HPDE6-E6E7 (cell line): ENCODE data around the gene MVB12A.

Source experiments
- DNase-seq: peaks from one replicate; pipeline ENCODE4 v3.0.0; 2011; ENCODE audit warnings: missing footprints; ENCODE audit errors: extremely low spot score

MVB12A gene

DNA sequence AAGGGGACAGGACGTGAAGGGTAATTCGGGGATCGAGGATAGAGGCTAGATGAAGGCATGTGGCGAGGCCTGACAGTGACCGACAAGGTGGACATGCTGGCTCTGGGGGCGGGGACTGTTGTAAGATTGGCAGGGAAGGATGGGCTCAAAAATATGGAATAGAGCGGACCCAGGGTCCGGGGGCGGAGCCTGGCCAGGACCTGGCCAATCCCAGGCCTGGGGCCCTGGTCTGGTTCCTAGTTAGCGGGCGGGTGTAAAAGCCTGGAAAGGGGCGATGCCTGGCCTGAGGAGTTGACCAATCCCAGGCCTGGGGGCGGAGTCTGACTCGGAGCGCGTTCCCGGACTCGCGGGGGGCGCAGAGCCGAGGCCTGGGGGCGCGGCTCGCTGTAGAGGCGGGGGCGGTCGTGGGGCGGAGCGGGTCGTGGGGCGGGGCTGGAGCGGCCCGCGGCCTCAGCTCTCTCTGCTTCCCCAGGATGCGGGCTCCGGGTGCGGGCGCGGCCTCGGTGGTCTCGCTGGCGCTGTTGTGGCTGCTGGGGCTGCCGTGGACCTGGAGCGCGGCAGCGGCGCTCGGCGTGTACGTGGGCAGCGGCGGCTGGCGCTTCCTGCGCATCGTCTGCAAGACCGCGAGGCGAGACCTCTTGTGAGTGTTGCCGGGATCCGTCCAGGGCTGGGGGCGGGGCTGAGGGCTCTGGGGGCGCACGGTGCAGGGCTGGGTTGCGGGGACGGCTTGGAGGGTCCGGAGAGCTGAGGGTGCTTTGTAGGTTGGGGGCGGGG is 50.4 kb downstream of the MVB12A start, which contains the start of gene SLC27A1:
Gene SLC27A1 (plus strand): TSS at position 457 of the 774 bp plus-strand sequence. CDS start 17 bp downstream, at position 474.
- peak; percentile 95 for DNase-seq

DNA sequence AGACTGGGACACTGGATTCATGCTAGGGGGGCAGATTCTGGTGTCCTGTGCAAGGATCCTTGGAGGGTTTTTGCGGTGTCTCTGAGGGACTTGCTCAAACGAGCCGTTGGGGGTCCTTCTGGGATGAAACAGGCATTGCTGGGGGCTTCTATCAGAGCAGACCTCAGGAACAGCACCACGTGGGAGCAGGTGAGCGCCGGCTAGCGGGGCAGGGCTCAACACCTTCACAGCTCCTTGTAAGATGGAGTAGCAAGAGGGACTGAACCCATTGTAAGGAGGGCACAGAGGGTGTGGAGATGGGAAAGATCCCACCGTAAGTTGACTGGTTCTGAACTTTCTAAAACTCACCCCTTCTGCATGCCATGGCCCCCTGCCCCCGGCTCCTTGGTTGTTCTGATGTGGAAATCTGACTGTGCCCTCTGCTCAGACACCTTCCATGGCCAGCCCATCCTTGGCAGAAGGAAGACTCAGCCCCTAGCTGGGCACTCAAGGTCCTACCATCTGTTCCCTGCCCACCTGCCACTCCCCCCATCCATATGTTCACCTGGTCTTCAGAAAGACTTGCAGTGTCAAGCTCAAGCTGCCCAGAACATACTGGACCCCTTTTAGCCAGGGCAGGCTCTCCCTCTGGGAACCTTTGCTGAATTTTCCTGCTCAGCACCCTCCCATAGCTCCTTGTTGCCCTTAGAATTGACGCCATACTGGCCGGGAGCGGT is 51.7 kb downstream of the MVB12A start:
- DNase-seq: no peak

DNA sequence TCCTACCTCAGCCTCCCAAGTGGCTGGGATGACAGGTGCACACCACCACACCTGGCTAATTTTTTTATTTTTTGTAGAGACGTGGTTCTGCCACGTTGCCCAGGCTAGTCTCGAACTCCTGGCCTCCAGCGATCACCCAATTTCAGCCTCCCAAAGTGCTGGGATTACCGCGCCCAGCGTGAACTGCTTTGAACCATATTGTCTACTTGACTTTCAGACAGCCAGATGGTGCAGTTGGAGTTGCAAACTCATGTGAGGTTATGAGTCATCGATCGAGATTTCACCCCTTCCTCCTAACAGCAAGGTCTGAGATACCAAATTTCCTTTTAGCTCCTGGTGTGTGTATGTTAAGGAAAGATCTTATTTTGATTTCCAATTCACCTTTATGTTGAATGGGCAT is 53.2 kb downstream of the MVB12A start:
- DNase-seq: no peak
